HG03139 (cell line): ENCODE data around the gene ZXDC.

Experiments used
- ATAC-seq: cut with Tn5 transposase; IDR thresholded peaks from one replicate; pipeline ENCODE4 v1.9.1; 2021; ENCODE audit not compliant: unreplicated experiment

Gene ZXDC

GRCh38 chr3:126511291-126511690 lies 35.6 kb upstream of the ZXDC start:
- ATAC-seq = no peak

GRCh38 chr3:126510308-126510910 lies 34.7 kb upstream of the ZXDC start:
- no peak for ATAC-seq

- ATAC-seq = no peak
Observed at GRCh38 chr3:126509597-126510307, 34.1 kb upstream of the ZXDC start.

- no peak for ATAC-seq
Observed at GRCh38 chr3:126508564-126508964, 32.9 kb upstream of the ZXDC start.

GRCh38 chr3:126507886-126508285 lies 32.2 kb upstream of the ZXDC start:
- no peak for ATAC-seq

GRCh38 chr3:126503701-126504100 lies 28.0 kb upstream of the ZXDC start:
- no peak for ATAC-seq

GRCh38 chr3:126502656-126503055 lies 27.0 kb upstream of the ZXDC start:
- ATAC-seq = no peak

GRCh38 chr3:126501736-126502135 lies 26.0 kb upstream of the ZXDC start:
- ATAC-seq = no peak

GRCh38 chr3:126501054-126501453 lies 25.4 kb upstream of the ZXDC start:
- ATAC-seq = no peak

GRCh38 chr3:126500016-126500415 lies 24.3 kb upstream of the ZXDC start:
- no peak for ATAC-seq

- ATAC-seq = no peak
Observed at GRCh38 chr3:126499401-126499800, 23.7 kb upstream of the ZXDC start.

- no peak for ATAC-seq
Observed at GRCh38 chr3:126498929-126499328, 23.2 kb upstream of the ZXDC start.

- ATAC-seq = no peak
Observed at GRCh38 chr3:126498461-126498860, 22.8 kb upstream of the ZXDC start.

GRCh38 chr3:126497956-126498355 lies 22.3 kb upstream of the ZXDC start:
- ATAC-seq = no peak

- no peak for ATAC-seq
Observed at GRCh38 chr3:126496894-126497850, 21.5 kb upstream of the ZXDC start.

GRCh38 chr3:126495786-126496185 lies 20.1 kb upstream of the ZXDC start:
- no peak for ATAC-seq

- no peak for ATAC-seq
Observed at GRCh38 chr3:126494970-126495230, 19.2 kb upstream of the ZXDC start.

GRCh38 chr3:126494204-126494969 lies 18.7 kb upstream of the ZXDC start:
- ATAC-seq = no peak

- no peak for ATAC-seq
Observed at GRCh38 chr3:126493739-126494138, 18.0 kb upstream of the ZXDC start.

- ATAC-seq = no peak
Observed at GRCh38 chr3:126493051-126493450, 17.4 kb upstream of the ZXDC start.
